SIG-M5 treated with dmso at 0.1 percent for 504 hours (cell line): ENCODE results near the gene RBFOX2.

Source experiments
- DNase-seq: peaks from one replicate; lab custom pipeline; 2025; ENCODE audit not compliant: unreplicated experiment; lab: John Stamatoyannopoulos, UW

The RBFOX2 gene

GRCh38 chr22:35978201-35978600 lies 50.4 kb downstream of the RBFOX2 start:
- DNase-seq: no peak

GRCh38 chr22:35977136-35977535 lies 51.5 kb downstream of the RBFOX2 start:
- no peak for DNase-seq

- no peak for DNase-seq
Observed at GRCh38 chr22:35973388-35973787, 55.2 kb downstream of the RBFOX2 start.

- DNase-seq: no peak
Observed at GRCh38 chr22:35972559-35972958, 56.1 kb downstream of the RBFOX2 start.

- DNase-seq: no peak
Observed at GRCh38 chr22:35971456-35972119, 57.0 kb downstream of the RBFOX2 start.

- DNase-seq: no peak
Observed at GRCh38 chr22:35970616-35971455, 57.8 kb downstream of the RBFOX2 start.

GRCh38 chr22:35967046-35967397 lies 61.6 kb downstream of the RBFOX2 start:
- no peak for DNase-seq

- no peak for DNase-seq
Observed at GRCh38 chr22:35966314-35967045, 62.1 kb downstream of the RBFOX2 start.

GRCh38 chr22:35963237-35963810 lies 65.3 kb downstream of the RBFOX2 start:
- no peak for DNase-seq

GRCh38 chr22:35961480-35962295 lies 66.9 kb downstream of the RBFOX2 start:
- no peak for DNase-seq

- no peak for DNase-seq
Observed at GRCh38 chr22:35960854-35961253, 67.8 kb downstream of the RBFOX2 start.

- no peak for DNase-seq
Observed at GRCh38 chr22:35959121-35959800, 69.4 kb downstream of the RBFOX2 start.

- no peak for DNase-seq
Observed at GRCh38 chr22:35958334-35958733, 70.3 kb downstream of the RBFOX2 start.

GRCh38 chr22:35957589-35957988 lies 71.0 kb downstream of the RBFOX2 start:
- no peak for DNase-seq

GRCh38 chr22:35956850-35957249 lies 71.8 kb downstream of the RBFOX2 start:
- no peak for DNase-seq

GRCh38 chr22:35955546-35955945 lies 73.1 kb downstream of the RBFOX2 start:
- DNase-seq: no peak

- no peak for DNase-seq
Observed at GRCh38 chr22:35952576-35952975, 76.0 kb downstream of the RBFOX2 start.

- no peak for DNase-seq
Observed at GRCh38 chr22:35950262-35950661, 78.4 kb downstream of the RBFOX2 start.

GRCh38 chr22:35949243-35949642 lies 79.4 kb downstream of the RBFOX2 start:
- no peak for DNase-seq

GRCh38 chr22:35947794-35948425 lies 80.7 kb downstream of the RBFOX2 start:
- no peak for DNase-seq
